Right atrium auricular region (tissue), 2 donors: Measurements from ENCODE around the gene KIF1A. TPM values are rescaled to one million over a fixed set of nuclear protein-coding genes. Genes with fewer than 3 reads are reported as not detected.

ENCODE experiments used
- DNase-seq: peaks from one replicate; pipeline ENCODE4 v3.0.0-alpha.2; 2019; ENCODE audit warnings: low spot score
- H3K27ac ChIP-seq, 2 donors: fragments of 200-600 bp; sonication (generic); 1 replicate in 1 of 2; 2 replicates in 1 of 2; pipeline ENCODE4 v1.5.1; 2016 to 2019
- H3K27me3 ChIP-seq, 2 donors: fragments of 200-600 bp; sonication (generic); one replicate each; pipeline versions ENCODE4 v1.5.1 to v1.6.0; 2017 to 2019
- H3K36me3 ChIP-seq: fragments of 200-600 bp; sonication (generic); one replicate; pipeline ENCODE4 v1.5.1; 2016
- H3K4me1 ChIP-seq, 2 donors: fragments of 200-600 bp; sonication (generic); one replicate each; pipeline versions ENCODE4 v1.5.1 to v1.6.0; 2017 to 2019
- H3K4me3 ChIP-seq, 2 donors: fragments of 200-600 bp; sonication (generic); 1 replicate in 1 of 2; 2 replicates in 1 of 2; pipeline ENCODE4 v1.5.1; 2017 to 2019; ENCODE audit warnings: mild to moderate bottlenecking in 1 of 2, moderate library complexity in 1 of 2
- H3K9me3 ChIP-seq, 2 donors: fragments of 200-600 bp; sonication (generic); one replicate each; pipeline ENCODE4 v1.5.1; 2019
- CTCF ChIP-seq, 2 donors: fragments of 200-600 bp; sonication (generic); IDR thresholded peaks; one replicate each; pipeline ENCODE4 v1.5.1; 2019; ENCODE audit warnings: antibody characterized with exemption in 2 of 2
- total RNA-seq, 2 donors: library from RNA; depleted of rRNA; stranded (reverse); fragments of >200 nt; gene quantifications; one replicate each; pipeline ENCODE4 v1.1.0, GENCODE V29; 2016

Gene KIF1A
- total RNA-seq, 2 donors from 2014 or later: 41.8 to 43.7 TPM

- DNase-seq: no peak
- Histone ChIP-seq H3K4me1 (peaks cover 0 to 13% of the 10 kb centered on the region in 2 donors), H3K9me3 (no peaks in the 10 kb centered on the region), H3K36me3 (no peaks in the 10 kb centered on the region), H3K27ac (no peak overlapping the region), H3K27me3 (no peaks in the 10 kb centered on the region), H3K4me3 (no peak overlapping the region)
- TF ChIP-seq CTCF (IDR thresholded peaks at IDR 0.05): no peak
Observed at GRCh38 chr2:240787521-240788472, 32.2 kb downstream of the KIF1A start.

- H3K9me3 ChIP-seq: no peaks in the 10 kb centered on the region
- peaks cover 0 to 4% of the 10 kb centered on the region in 2 donors for H3K4me1 ChIP-seq
- H3K4me3 ChIP-seq: no peak overlapping the region
- no peak for TF ChIP-seq CTCF (IDR thresholded peaks at IDR 0.05)
- H3K36me3 ChIP-seq: no peaks in the 10 kb centered on the region
- no peak overlapping the region for H3K27ac ChIP-seq
- no peak for DNase-seq
- H3K27me3 ChIP-seq: no peaks in the 10 kb centered on the region
Observed at GRCh38 chr2:240786871-240787311, 33.1 kb downstream of the KIF1A start.

- DNase-seq: no peak
- H3K4me1 ChIP-seq: no peaks in the 10 kb centered on the region
- no peak overlapping the region for H3K4me3 ChIP-seq
- no peaks in the 10 kb centered on the region for H3K36me3 ChIP-seq
- no peaks in the 10 kb centered on the region for H3K9me3 ChIP-seq
- H3K27ac ChIP-seq: no peak overlapping the region
- TF ChIP-seq CTCF (IDR thresholded peaks at IDR 0.05): no peak
- H3K27me3 ChIP-seq: no peaks in the 10 kb centered on the region
Observed at GRCh38 chr2:240786355-240786841, 33.6 kb downstream of the KIF1A start.

- DNase-seq: no peak
- Histone ChIP-seq H3K9me3 (no peaks in the 10 kb centered on the region), H3K27me3 (no peaks in the 10 kb centered on the region), H3K36me3 (no peaks in the 10 kb centered on the region), H3K4me1 (no peaks in the 10 kb centered on the region), H3K27ac (no peak overlapping the region), H3K4me3 (no peak overlapping the region)
- TF ChIP-seq CTCF (IDR thresholded peaks at IDR 0.05): no peak
Observed at GRCh38 chr2:240785424-240786335, 34.3 kb downstream of the KIF1A start.

GRCh38 chr2:240784629-240785423, 35.2 kb downstream of the KIF1A start:
- DNase-seq: no peak
- Histone ChIP-seq H3K36me3 (no peaks in the 10 kb centered on the region), H3K27me3 (no peaks in the 10 kb centered on the region), H3K9me3 (no peaks in the 10 kb centered on the region), H3K4me1 (no peaks in the 10 kb centered on the region), H3K27ac (no peak overlapping the region), H3K4me3 (no peak overlapping the region)
- no peak for TF ChIP-seq CTCF (IDR thresholded peaks at IDR 0.05)
